ENCODE results near the gene PPFIBP1.
"Not testable (repeated sequence)": the region's sequence is repeated elsewhere in the genome, so short reads cannot be mapped to it uniquely, and the experiment has no call there.

The PPFIBP1 gene

GRCh38 chr12:27598866-27599265, 74.9 kb downstream of the PPFIBP1 start:
- not testable (repeated sequence) for DNase-seq

GRCh38 chr12:27601056-27601828, 77.2 kb downstream of the PPFIBP1 start:
- not testable (repeated sequence) for DNase-seq

DNA sequence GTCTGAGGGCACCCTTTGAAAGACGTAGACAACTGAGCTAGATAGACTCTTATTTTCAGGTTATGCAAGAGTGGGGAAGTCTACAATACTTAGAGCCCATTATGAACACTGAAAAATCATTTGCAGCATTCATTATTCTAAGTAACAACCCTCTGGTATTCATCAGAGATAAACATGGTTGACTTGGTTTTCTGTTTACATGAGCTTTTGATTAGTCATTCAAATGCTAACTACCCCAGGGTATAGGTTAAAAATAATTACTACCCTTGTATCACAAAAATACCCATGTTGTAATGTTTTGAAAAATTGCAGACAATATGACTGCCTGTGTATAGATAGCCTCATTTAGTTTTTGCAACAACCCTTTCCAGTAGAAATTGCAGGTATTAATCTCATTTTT, 78.5 kb downstream of the PPFIBP1 start:
- DNase-seq = no peak

- no peak for DNase-seq
These were observed 80.4 kb downstream of the PPFIBP1 start for GRCh38 chr12:27604431-27604830.

GRCh38 chr12:27606986-27607385, 83.0 kb downstream of the PPFIBP1 start:
- DNase-seq = no peak

GRCh38 chr12:27607591-27607990, 83.6 kb downstream of the PPFIBP1 start:
- no peak for DNase-seq

DNA sequence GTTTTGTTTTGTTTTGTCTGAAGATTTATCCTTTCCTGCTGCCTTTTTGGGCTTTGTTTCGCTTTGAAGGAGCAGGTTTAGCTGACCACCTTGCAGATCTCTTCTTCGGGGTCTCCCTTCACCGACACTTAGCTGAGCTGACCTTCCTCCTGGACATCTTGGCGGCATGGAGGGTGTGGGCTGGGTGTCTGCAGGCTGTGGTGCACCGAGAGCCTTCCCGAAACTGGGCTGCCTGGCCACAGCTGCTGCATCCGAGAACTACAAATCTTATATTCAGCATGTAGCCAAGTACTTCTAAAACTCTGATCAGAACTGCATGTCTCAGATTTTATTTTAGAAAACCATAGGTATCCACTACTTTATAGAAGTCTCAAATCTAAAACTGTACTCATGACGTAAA, 84.9 kb downstream of the PPFIBP1 start:
- no peak for DNase-seq

DNA sequence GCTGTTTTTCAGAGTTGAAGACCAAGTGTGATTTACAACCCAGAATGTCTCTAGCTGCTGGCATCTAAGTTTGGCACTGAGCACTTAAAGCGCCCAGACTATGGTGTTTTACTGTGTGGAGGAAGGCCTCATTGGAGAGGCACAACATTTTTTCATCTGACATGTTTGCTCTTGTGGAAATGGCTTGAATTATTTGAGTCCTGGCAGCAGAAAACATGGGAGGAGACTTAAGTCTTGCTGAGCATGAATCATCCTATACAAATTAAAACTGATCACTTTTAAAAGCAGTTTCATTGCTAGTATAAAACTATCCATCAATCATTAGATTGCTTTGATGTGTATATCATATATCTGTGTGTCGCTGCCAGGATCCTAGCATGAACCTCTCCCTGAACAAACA, 86.4 kb downstream of the PPFIBP1 start:
- DNase-seq = no peak

DNA sequence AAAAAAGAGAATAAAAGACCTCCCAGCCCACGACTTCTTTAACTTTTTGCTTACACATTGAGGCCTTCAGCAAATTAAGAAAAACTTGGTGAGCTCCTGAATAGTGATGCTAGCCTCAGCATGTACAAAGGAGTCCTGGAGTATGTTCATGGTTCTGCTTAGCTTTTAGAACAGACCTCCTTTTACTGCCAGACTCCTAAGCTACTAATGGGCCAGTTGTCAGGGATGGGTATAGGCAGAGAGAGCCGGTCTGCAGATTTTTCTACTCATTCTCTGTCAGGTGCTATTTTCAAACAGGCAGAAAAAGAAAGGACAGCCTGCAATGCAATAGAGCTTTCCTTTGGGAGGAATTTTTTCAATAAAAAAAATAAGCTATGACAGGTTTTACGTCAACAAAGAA, 90.4 kb downstream of the PPFIBP1 start:
- no peak for DNase-seq

DNA sequence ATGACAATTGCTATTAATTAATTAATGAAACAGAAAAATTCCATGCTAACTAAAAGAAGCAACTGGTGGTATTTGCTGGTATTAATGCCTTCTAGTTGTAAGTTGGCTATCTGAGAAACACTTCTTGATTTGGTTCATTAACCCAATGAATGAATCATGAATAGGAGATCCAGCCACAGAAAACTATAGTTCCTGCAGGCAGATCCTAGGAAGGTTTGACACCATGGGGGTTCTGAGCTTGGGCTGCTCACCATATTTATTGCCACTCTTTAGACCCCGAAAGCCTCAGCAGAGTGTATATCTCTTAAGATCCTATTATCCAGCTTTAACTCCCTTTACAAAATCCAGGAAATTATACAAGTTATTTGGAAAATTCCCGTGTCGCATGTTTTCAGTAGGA, 90.9 kb downstream of the PPFIBP1 start:
- DNase-seq = no peak

DNA sequence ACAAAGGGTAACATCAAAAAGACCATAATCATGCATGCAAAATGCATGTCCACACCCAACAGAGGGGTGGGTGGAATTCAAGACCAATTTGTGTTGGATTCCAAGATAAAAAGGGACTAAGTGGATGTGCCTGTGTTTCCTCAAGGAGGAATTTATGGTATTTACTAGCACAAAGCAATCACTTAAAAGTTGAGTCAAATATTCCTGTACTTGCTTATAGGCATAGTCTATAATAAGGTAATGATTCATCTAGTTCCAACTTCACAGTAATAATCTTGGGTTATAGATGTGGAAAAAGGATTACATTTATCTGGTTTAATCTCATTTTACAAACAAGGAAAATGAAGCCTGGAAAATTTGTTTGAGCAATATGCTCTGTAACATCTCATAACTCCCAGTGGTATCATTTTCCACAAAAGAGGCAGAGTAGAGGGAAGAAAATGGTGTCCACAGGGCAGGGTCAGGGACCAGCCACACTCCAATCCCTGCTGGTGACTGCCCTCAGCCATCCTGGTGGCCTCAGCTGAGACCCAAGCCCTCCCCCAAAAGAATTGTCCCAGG, 91.4 kb downstream of the PPFIBP1 start:
- no peak for DNase-seq

DNA sequence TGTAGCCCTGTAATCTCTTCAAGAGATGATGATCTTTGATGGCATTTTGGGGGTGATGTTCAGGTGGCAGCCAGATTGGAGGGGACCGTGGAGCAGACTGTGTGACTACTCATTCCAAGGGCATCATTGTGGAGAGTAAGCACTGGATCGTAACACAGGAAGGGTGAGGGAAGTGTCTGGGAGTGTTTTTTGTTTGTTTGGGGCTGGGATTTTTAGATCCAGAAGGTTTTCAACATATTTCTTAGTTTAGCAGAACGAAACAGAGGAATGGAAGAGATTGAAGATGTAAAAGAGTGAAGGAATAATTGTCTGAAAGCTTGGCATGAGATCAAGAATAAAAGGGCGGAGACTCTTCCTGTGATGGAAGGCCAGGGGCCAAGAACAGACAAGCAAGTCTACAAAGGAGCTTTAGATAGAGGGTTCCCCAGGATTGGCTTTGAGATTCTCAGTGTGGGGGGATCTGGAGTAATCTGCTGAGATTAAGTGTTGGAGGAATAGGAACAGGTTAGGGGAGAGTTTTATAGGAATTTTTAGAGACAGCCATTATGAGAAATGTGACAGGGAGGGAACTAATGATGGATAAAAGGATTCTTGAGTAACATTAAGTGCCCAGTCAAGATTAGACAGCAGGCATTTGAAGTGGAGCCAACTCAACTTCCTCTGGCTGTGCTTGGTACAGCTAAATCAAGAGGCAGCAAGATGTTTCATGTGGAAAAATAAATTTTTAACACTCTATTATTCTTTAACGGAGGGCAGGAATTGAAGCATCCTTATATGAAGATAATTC, 92.5 kb downstream of the PPFIBP1 start:
- DNase-seq = no peak

DNA sequence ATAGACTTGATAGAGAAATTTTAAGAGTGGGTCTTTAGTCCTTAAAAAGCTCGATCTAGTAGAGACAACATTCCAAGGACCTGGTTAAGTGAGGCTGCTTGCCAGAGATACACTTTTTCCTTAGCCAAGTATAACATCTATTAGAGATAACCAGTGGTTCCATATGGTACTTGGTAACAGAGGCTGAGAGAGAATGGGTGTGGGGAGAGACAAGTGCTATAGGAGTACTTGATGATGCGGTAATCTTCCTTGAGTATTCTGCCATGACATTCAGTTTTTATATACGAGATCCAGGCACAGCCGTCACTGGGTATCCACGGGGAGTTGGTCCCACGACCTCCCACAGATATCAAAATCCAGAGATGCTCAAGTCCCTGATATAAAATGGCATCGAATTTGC, 94.8 kb downstream of the PPFIBP1 start:
- no peak for DNase-seq

DNA sequence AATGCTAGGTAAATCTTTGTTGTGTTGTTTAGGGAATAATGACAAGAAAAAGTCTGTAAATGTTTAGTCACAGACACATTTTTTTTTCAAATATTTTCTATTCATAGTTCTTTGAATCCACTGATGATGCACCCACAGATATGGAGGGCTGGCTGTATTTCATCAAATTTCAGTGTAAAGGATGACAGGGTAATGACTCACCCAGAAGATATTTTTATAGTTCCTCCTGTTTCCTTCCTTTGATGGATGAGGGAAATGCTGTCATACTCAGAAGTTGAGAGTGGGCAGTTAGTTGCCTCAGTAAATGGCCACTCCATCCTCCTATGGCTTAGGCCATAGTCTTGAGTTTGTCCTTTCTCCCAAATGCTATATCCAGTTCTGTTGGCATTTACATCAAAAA, 95.3 kb downstream of the PPFIBP1 start:
- no peak for DNase-seq

DNA sequence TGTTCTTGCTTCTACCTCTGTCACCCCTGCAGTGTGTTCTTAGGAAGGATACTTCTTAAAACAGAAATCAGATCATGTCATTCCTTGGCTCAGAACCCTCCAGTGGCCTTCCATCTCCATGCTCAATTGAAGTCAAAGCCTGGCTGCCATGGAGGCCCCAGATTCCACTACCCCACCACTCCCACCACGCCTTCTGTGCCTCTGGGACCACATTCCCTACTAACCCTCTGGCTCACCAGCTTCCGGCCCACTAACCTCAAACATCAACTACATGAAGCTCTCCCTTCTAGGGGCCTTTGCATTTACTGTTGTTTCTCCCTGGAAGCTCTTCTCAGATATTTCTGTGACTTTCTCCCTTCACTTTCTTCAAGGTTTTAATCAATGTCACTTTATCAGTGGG, 96.1 kb downstream of the PPFIBP1 start:
- DNase-seq = no peak

- no peak for DNase-seq
These were observed 98.6 kb downstream of the PPFIBP1 start for GRCh38 chr12:27622436-27623195.

DNA sequence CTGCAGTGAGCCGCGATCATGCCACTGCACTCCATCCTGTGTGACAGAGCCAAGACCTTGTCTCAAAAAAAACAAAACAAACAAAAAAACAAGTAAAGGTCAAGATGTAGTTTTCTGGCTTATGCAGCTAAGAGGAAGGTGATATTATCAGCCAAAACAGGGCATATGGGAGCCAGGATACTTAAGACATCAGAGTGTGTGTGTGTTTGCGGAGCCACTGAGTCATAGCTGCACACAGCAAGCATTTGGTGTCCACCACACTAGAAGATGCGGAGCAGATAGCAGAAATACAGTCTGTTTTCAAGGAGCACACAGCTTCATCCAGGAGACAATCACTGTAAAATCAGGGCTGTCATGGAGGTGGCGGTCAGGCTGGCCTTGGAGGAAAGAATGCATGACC, 99.6 kb downstream of the PPFIBP1 start:
- no peak for DNase-seq

DNA sequence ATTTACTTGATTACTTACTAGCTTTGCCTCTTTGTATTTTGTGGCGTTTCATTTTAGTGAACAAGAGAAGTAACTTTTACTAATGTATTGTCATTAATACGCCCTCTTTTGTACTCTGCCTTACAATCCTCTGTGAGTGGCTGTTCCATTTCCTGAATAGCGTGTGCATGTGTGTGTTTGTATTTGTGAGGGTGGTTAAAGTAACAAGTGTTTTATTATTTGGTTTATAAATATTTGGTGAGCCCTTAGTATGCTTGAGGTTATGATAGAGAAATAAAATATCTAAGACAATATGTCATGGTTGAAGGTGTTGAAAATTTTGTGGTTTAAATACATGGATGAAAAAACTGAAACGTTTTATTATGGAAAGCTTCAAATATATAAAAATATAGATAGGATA, 100.6 kb downstream of the PPFIBP1 start:
- no peak for DNase-seq

GRCh38 chr12:27627123-27627852, 103.3 kb downstream of the PPFIBP1 start:
- no peak for DNase-seq

- not testable (repeated sequence) for DNase-seq
These were observed 104.0 kb downstream of the PPFIBP1 start for GRCh38 chr12:27627853-27628469.

GRCh38 chr12:27630219-27630618, 106.2 kb downstream of the PPFIBP1 start:
- not testable (repeated sequence) for DNase-seq

GRCh38 chr12:27631365-27631764, 107.4 kb downstream of the PPFIBP1 start:
- DNase-seq = no peak

All from KG1 (cell line).